PFSK-1 (cell line): ENCODE results near the gene HES4.

ENCODE experiments used
- FOXP2 ChIP-seq: optimal IDR thresholded peaks from 2 replicates; pipeline ENCODE3; 2011; ENCODE audit warnings: borderline replicate concordance, control low read depth, inconsistent platforms; ENCODE audit not compliant: insufficient read depth; ENCODE audit errors: extremely low read length, extremely low read depth
- POLR2AphosphoS5 ChIP-seq: IDR thresholded peaks from 2 replicates; pipeline ENCODE4 v1.6.1; 2012; ENCODE audit warnings: low read depth, mild to moderate bottlenecking, control low read depth, low read length, moderate library complexity
- REST ChIP-seq, 2 experiments: IDR thresholded peaks; 2 replicates each; pipeline versions ENCODE4 v1.6.1 to v1.8.0; 2011 to 2012; ENCODE audit warnings: low read depth in 2 of 2, low read length in 2 of 2, control low read depth in 1 of 2, inconsistent platforms in 1 of 2, mild to moderate bottlenecking in 1 of 2, moderate library complexity in 1 of 2; ENCODE audit not compliant: insufficient read depth in 1 of 2
- SIN3A ChIP-seq: IDR thresholded peaks from 2 replicates; pipeline ENCODE4 v1.6.1; 2012; ENCODE audit warnings: mild to moderate bottlenecking, low read length, moderate library complexity, borderline replicate concordance; ENCODE audit not compliant: insufficient read depth
- TAF1 ChIP-seq: IDR thresholded peaks from 2 replicates; pipeline ENCODE4 v1.6.1; 2012; ENCODE audit warnings: low read length, control low read depth, borderline replicate concordance; ENCODE audit not compliant: insufficient read depth

HES4 gene

GRCh38 chr1:995665-996633 lies 3.9 kb downstream of the HES4 start:
- TF ChIP-seq TAF1 (no peak), FOXP2 (no peak), REST (IDR thresholded peaks at IDR 0.05; ENCODE audit: insufficient read depth in 1 of 2, low read depth in 2 of 2, low read length in 2 of 2) (no peak), SIN3A (no peak), POLR2AphosphoS5 (no peak)

DNA sequence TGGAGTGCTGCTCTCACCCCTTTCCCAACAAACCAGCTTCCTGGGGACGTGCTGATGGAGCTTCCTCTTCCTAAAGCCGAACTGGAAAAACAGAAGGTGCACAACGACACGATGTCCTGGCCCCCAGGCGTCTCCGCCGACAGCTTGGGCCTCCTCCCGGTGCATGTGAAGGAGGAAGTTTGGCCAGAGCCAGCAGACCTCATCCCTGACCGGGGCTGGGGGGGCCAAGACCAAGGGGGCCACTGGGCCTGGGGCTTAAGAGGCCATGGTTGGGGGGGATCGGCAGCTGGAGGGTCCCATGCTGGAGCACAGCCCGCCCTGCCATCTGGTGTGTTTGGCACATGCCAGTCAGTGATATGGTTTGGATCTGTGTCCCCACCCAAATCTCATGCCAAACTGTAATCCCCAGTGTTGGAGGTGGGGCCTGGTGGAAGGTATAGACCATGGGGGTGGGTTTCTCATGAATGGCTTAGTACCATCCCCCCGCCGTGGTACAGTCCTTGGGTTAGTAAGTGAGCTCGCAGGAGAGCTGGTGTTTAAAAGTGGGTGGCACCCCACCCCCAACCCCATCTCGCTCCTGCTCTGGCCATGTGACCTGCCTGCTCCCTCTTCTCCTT lies 6.4 kb downstream of the HES4 start:
- no peak for TF ChIP-seq TAF1
- TF ChIP-seq SIN3A: no peak
- TF ChIP-seq POLR2AphosphoS5: no peak
- TF ChIP-seq REST (IDR thresholded peaks at IDR 0.05; ENCODE audit: insufficient read depth in 1 of 2, low read depth in 2 of 2, low read length in 2 of 2): no peak
- TF ChIP-seq FOXP2: no peak

GRCh38 chr1:992362-992761 lies 7.5 kb downstream of the HES4 start:
- no peak for TF ChIP-seq FOXP2
- no peak for TF ChIP-seq POLR2AphosphoS5
- no peak for TF ChIP-seq REST (IDR thresholded peaks at IDR 0.05; ENCODE audit: insufficient read depth in 1 of 2, low read depth in 2 of 2, low read length in 2 of 2)
- TF ChIP-seq SIN3A: no peak
- no peak for TF ChIP-seq TAF1

DNA sequence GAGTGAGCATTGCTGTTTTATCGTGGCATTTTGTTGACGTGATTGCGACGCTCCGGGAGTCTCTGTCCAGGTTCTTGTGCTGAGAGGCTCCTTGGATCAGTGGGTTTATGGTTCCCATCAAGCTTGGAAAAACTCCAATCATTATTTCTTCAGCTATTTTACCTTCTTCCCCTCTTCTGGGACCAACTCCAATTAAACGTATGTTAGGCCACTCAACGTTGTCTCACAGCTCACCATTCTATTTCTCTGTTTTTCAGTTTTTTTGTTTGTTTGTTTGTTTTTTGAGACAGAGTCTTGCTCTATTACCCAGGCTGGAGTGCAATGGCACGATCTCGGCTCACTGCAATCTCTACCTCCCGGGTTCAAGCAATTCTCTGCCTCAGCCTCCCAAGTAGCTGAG lies 8.0 kb downstream of the HES4 start:
- no peak for TF ChIP-seq REST (IDR thresholded peaks at IDR 0.05; ENCODE audit: insufficient read depth in 1 of 2, low read depth in 2 of 2, low read length in 2 of 2)
- TF ChIP-seq SIN3A: no peak
- no peak for TF ChIP-seq POLR2AphosphoS5
- no peak for TF ChIP-seq TAF1
- no peak for TF ChIP-seq FOXP2
